OCI-LY3 (cell line): ENCODE measurements around the gene BMP2K.

Experiments
- H2AFZ ChIP-seq: fragments of 200-600, 300-600 bp; shearing (Covaris generic); 2 replicates; pipeline ENCODE4 v1.6.0; 2014; ENCODE audit warnings: antibody characterized with exemption, low read depth, low read length
- H3K27ac ChIP-seq: fragments of 200-600, 300-600 bp; sonication (generic); 2 replicates; pipeline ENCODE4 v1.5.1; 2014; ENCODE audit warnings: mild to moderate bottlenecking, low read length, moderate library complexity, mixed read lengths
- H3K27me3 ChIP-seq: fragments of 200-600, 300-600 bp; sonication (generic); 2 replicates; pipeline ENCODE4 v1.6.1; 2014; ENCODE audit warnings: low read depth, low read length, mixed read lengths
- H3K36me3 ChIP-seq: fragments of 200-600, 300-600 bp; sonication (generic); replicated peaks from 2 replicates; pipeline ENCODE3; 2014; ENCODE audit warnings: low read depth, low read length, mixed read lengths
- H3K4me1 ChIP-seq: fragments of 300-600, 200-600 bp; sonication (generic); 2 replicates; pipeline ENCODE4 v1.6.1; 2014; ENCODE audit warnings: low read length, mixed read lengths
- H3K4me2 ChIP-seq: fragments of 200-600, 300-600 bp; sonication (generic); 2 replicates; pipeline ENCODE4 v1.6.1; 2014; ENCODE audit warnings: low read length, mixed read lengths
- H3K4me3 ChIP-seq: fragments of 300-600, 200-600 bp; sonication (generic); 2 replicates; pipeline ENCODE4 v1.5.1; 2014; ENCODE audit warnings: antibody characterized with exemption, mild to moderate bottlenecking, low read length, moderate library complexity
- H3K79me2 ChIP-seq: fragments of 300-600, 200-600 bp; shearing (Covaris generic); 2 replicates; pipeline ENCODE4 v1.6.1; 2014; ENCODE audit warnings: mild to moderate bottlenecking, low read length, mixed read lengths
- H3K9ac ChIP-seq: fragments of 300-600, 200-600 bp; shearing (Covaris generic); 2 replicates; pipeline ENCODE4 v1.6.0; 2014; ENCODE audit warnings: mild to moderate bottlenecking, low read length, moderate library complexity
- H3K9me3 ChIP-seq: fragments of 200-600, 300-600 bp; shearing (Covaris generic); 2 replicates; pipeline ENCODE4 v1.6.1; 2014; ENCODE audit warnings: low read length, mixed read lengths; ENCODE audit not compliant: insufficient read depth
- H4K20me1 ChIP-seq: fragments of 200-600, 300-600 bp; sonication (generic); 2 replicates; pipeline ENCODE4 v1.6.1; 2016; ENCODE audit warnings: low read length, mixed read lengths; ENCODE audit not compliant: insufficient read depth
- EZH2phosphoT487 ChIP-seq: fragments of 200-600 bp; shearing (Covaris generic); IDR thresholded peaks from 2 replicates; pipeline ENCODE4 v1.6.1; 2018; ENCODE audit warnings: antibody characterized with exemption, mixed run types, low read depth
- TF ChIP-seq, protein P1 (sequence below): fragments of 200-600, 300-600 bp; sonication (generic); IDR thresholded peaks from 2 replicates; pipeline ENCODE4 v1.5.1; 2014; ENCODE audit warnings: antibody characterized with exemption, low read length, low read depth

The BMP2K gene

GRCh38 chr4:78953769-78954666, 177.9 kb downstream of the BMP2K start:
- no peak overlapping the region for H3K27ac ChIP-seq
- no peaks in the 10 kb centered on the region for H3K27me3 ChIP-seq
- no peaks in the 10 kb centered on the region for H3K9me3 ChIP-seq
- H3K9ac ChIP-seq, result no peak overlapping the region
- H3K4me3 ChIP-seq, result no peak overlapping the region
- H3K79me2 ChIP-seq, result no peaks in the 10 kb centered on the region
- H3K36me3 ChIP-seq, result no peaks in the 10 kb centered on the region
- H4K20me1 ChIP-seq, result no peaks in the 10 kb centered on the region
- TF ChIP-seq EZH2phosphoT487, result no peak
- TF ChIP-seq, protein P1, sequence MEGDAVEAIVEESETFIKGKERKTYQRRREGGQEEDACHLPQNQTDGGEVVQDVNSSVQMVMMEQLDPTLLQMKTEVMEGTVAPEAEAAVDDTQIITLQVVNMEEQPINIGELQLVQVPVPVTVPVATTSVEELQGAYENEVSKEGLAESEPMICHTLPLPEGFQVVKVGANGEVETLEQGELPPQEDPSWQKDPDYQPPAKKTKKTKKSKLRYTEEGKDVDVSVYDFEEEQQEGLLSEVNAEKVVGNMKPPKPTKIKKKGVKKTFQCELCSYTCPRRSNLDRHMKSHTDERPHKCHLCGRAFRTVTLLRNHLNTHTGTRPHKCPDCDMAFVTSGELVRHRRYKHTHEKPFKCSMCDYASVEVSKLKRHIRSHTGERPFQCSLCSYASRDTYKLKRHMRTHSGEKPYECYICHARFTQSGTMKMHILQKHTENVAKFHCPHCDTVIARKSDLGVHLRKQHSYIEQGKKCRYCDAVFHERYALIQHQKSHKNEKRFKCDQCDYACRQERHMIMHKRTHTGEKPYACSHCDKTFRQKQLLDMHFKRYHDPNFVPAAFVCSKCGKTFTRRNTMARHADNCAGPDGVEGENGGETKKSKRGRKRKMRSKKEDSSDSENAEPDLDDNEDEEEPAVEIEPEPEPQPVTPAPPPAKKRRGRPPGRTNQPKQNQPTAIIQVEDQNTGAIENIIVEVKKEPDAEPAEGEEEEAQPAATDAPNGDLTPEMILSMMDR, result peak; percentile 65
- H2AFZ ChIP-seq, result no peak overlapping the region
- H3K4me1 ChIP-seq, result peaks cover 6% of the 10 kb centered on the region
- peak overlapping the region; percentile 18; the same call in 1 of the 2 replicates for H3K4me2 ChIP-seq

GRCh38 chr4:78956975-78957374, 180.8 kb downstream of the BMP2K start:
- no peaks in the 10 kb centered on the region for H4K20me1 ChIP-seq
- no peaks in the 10 kb centered on the region for H3K79me2 ChIP-seq
- no peak overlapping the region for H3K9ac ChIP-seq
- H2AFZ ChIP-seq, result no peak overlapping the region; the same call in 1 of the 2 replicates
- H3K9me3 ChIP-seq, result no peaks in the 10 kb centered on the region
- peaks cover 6% of the 10 kb centered on the region for H3K4me1 ChIP-seq
- H3K36me3 ChIP-seq, result no peaks in the 10 kb centered on the region
- H3K4me2 ChIP-seq, result no peak overlapping the region
- H3K27me3 ChIP-seq, result no peaks in the 10 kb centered on the region
- TF ChIP-seq EZH2phosphoT487, result no peak
- TF ChIP-seq, protein P1, result no peak
- H3K27ac ChIP-seq, result no peak overlapping the region
- no peak overlapping the region for H3K4me3 ChIP-seq

- Histone ChIP-seq H3K79me2 (no peaks in the 10 kb centered on the region), H3K4me2 (no peak overlapping the region), H3K9me3 (no peaks in the 10 kb centered on the region), H3K27ac (no peak overlapping the region), H4K20me1 (no peaks in the 10 kb centered on the region), H3K27me3 (no peaks in the 10 kb centered on the region), H3K9ac (no peak overlapping the region), H3K36me3 (no peaks in the 10 kb centered on the region), H3K4me1 (no peaks in the 10 kb centered on the region), H2AFZ (no peak overlapping the region), H3K4me3 (no peak overlapping the region)
- TF ChIP-seq EZH2phosphoT487, result no peak
- TF ChIP-seq, protein P1, result no peak
These were observed 184.8 kb downstream of the BMP2K start for GRCh38 chr4:78960926-78961325.
